Activated CD8-positive, alpha-beta memory T cell treated with anti-CD3 and anti-CD28 coated beads, Interleukin-2, amount 50 U/mL, for 24 hours (primary cell): ENCODE results near the gene MSGN1.

Experiments used
- DNase-seq: peaks from one replicate; pipeline ENCODE4 v3.0.0-alpha.2; 2020; ENCODE audit errors: extremely low read depth

The MSGN1 gene, protein sequence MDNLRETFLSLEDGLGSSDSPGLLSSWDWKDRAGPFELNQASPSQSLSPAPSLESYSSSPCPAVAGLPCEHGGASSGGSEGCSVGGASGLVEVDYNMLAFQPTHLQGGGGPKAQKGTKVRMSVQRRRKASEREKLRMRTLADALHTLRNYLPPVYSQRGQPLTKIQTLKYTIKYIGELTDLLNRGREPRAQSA

DNA sequence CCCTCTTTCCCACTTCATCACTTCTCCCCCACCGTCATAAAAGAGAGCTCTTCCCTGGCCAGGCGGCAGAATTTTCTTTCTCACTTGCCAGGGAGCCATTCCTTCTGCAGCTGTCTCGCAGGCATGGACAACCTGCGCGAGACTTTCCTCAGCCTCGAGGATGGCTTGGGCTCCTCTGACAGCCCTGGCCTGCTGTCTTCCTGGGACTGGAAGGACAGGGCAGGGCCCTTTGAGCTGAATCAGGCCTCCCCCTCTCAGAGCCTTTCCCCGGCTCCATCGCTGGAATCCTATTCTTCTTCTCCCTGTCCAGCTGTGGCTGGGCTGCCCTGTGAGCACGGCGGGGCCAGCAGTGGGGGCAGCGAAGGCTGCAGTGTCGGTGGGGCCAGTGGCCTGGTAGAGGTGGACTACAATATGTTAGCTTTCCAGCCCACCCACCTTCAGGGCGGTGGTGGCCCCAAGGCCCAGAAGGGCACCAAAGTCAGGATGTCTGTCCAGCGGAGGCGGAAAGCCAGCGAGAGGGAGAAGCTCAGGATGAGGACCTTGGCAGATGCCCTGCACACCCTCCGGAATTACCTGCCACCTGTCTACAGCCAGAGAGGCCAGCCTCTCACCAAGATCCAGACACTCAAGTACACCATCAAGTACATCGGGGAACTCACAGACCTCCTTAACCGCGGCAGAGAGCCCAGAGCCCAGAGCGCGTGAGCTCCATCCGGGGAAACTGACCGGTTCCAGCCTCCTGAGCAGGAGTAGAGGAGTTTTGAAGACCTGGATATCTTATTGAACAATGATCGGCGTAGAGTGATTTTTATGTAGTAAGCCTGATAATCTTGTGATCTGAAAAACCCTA is at the start of gene MSGN1:
TSS of gene MSGN1 (plus strand) at position 65 of the 850 bp plus-strand sequence. CDS start at position 124, 59 bp downstream.
- no peak for DNase-seq

- DNase-seq = no peak
These were observed 47.4 kb upstream of the MSGN1 start for GRCh38 chr2:17768894-17769293.

GRCh38 chr2:17771956-17772355 is 44.3 kb upstream of the MSGN1 start:
- DNase-seq = no peak

DNA sequence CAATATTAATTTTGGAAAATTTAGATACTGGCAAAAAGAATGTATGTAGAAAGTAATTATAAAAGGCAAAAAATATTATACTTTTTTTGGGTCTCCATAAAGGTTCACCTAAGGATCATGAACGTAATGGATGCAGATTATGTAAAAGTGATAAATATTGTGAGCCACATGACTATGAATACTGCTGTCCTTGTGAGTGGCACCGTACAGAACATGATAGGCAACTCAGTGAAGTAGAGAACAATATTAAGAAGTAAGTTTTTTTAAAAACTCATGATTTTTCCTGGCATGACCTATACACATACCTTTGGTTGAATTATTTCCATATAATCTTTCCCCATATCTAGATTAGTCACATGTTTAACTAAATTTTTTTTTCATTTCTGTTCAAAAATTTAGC is 43.7 kb upstream of the MSGN1 start:
- no peak for DNase-seq

DNA sequence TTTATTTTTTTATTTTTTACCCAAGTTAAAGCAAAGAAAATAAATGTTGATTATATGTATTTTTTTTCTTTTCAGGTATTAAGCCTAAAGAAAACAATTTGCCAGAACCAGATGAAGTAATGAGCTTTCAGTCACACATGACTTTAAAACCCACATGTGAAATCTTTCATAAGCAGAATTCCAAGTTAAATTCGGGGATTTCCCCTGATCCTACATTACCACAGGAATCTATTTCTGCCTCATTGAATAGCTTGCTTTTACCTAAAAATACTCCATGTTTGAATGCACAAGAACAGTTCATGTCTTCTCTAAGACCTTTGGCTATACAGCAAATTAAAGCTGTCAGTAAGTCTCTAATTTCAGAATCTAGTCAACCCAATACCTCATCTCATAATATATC is 35.7 kb upstream of the MSGN1 start:
- DNase-seq = no peak

- no peak for DNase-seq
These were observed 34.8 kb upstream of the MSGN1 start for GRCh38 chr2:17781482-17781881.

- DNase-seq = no peak
These were observed 29.5 kb upstream of the MSGN1 start for GRCh38 chr2:17786727-17787126.

- DNase-seq = no peak
These were observed 27.5 kb upstream of the MSGN1 start for GRCh38 chr2:17788773-17789172.

GRCh38 chr2:17790536-17790935 is 25.7 kb upstream of the MSGN1 start:
- no peak for DNase-seq

DNA sequence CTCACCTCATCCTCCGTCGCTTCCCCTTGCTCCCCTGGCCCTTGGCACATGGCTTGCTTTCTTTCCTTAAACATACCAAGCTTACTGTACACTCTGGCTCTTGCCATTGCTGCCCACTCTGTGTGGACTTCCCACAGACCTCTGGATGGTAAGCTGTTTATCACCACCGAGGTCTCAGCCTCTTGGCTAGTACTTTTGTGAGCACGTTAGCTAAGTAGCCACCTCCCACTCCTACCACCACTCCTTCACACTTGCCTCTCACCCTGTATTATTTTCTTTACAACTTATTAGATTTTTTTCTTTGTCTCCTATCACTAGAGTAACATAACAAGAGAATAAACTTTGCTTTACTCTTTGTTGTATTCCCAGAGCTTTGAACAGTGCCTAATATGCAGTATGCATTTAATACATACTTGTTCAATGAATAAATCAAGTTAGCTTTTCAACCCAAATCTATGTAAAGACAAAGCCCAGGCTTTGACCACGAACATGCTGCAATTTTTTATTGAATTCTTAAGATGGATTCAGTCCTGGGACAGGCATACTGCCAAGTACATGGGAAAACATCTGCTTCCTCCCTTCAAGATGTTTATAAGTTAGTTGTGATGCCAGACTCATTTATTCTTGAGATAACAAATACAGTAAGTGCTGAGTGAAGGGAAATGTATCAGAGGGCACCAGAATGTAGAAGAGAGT is 25.0 kb upstream of the MSGN1 start:
- no peak for DNase-seq

DNA sequence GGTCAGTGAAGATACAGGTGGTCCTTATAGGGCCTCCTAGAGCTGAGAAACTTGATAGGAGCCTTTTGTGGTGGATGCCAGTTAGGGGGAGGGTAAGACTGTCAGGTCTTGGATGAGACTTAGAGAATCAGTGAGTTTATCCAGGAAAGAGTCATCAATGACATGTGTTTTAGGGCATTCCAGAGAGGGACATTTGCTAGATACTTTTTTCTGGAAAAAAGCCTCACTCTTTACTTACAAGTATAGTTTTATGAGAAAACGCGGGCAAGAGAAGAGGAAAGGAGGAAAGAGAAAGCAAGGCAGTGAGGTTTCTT is 24.5 kb upstream of the MSGN1 start:
- DNase-seq = no peak

DNA sequence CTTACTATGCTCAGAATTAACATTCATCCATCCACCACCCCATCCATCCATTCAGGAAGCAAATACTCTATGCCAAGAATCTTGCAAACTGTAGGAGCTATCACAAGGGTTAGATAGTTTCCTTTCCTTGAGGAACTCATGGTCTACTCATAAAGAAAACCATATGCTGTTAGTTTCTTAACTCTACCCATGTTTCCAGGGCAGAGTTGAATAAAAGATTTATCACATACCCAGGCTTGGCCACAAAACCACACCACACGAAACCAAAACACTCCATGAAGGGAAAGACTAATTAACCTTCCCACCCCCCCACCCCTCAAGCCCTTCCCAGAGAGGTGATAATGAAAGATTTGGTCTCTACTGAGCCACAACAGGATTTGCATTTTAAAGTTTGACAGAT is 23.7 kb upstream of the MSGN1 start:
- DNase-seq = no peak

DNA sequence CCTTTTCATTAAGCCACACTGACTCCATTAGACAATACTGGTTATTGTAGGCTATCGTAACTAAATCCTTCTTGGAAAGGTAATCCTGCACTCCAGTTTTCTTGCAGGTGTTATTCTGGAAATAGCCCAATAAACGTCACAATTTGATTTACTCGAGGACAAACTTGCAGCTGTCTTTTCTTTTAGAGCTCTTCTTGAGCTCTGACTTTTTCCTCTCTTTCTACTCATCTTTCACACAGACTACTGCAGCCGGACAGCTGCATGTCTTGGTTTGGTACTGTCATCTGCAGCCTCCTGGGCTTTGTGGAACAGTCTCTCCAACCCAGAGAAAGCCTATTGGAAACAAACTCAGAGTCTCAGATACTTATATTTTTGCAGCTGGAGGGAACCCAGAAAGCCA is 23.0 kb upstream of the MSGN1 start:
- no peak for DNase-seq

DNA sequence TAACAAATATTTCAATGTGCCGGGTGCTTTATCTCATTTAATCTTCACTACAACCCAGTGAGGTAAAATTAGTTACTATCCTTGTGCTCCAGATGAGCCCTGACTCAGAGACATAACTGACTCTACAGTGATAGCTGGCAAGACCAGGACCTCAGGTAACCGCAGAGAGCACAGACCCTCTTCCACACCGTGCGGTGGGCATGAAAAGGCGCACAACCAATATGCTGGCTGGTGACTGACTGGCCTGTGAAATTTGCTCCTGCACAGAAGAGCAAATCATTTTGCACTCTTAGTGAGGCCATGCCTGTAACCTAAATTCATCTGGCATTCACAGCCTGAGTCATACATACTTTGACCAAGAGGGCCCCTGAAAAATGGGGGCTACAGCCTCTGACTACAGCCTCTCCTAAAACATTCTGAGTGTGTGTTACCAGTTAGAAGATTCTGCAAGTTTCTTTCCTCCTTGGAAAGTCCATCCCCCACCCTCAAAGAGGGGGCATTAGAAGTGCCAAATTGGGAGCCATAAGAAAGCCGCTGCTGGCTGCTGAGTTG is 22.4 kb upstream of the MSGN1 start:
- no peak for DNase-seq

DNA sequence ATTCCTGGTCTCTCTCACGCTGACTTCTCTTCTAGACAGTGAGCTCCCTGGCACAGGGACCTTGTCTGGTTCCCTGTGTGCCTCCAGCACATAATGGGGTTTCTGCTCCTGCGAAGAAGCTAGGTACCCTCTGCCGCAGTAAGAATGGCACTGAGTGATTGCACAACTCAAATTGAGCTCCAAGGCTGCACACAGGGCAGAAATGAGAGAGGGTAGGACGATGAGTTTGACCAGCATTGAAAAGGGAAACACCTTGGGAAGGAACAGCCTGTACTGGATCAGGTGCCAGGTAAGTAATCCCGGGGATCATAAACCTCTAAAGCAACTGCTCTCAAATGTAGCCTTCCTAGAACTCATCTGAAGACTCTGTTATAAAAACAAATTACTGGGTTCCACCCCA is 21.0 kb upstream of the MSGN1 start:
- no peak for DNase-seq

GRCh38 chr2:17798338-17798737 is 17.9 kb upstream of the MSGN1 start:
- DNase-seq = no peak

GRCh38 chr2:17799301-17800120 is 16.7 kb upstream of the MSGN1 start:
- DNase-seq = no peak

- DNase-seq = no peak
These were observed 16.0 kb upstream of the MSGN1 start for GRCh38 chr2:17800219-17800618.

GRCh38 chr2:17800693-17801458 is 15.4 kb upstream of the MSGN1 start:
- no peak for DNase-seq

- no peak for DNase-seq
These were observed 12.8 kb upstream of the MSGN1 start for GRCh38 chr2:17803497-17803896.

GRCh38 chr2:17804358-17804757 is 11.9 kb upstream of the MSGN1 start:
- DNase-seq = no peak
